HG03520 (cell line): ENCODE results near the gene RAB32.
"Not testable (repeated sequence)": the region's sequence is repeated elsewhere in the genome, so short reads cannot be mapped to it uniquely, and the experiment has no call there.

ENCODE experiments used
- ATAC-seq: cut with Tn5 transposase; IDR thresholded peaks from one replicate; pipeline ENCODE4 v1.9.1; 2021; ENCODE audit warnings: mild to moderate bottlenecking, moderate library complexity; ENCODE audit not compliant: unreplicated experiment

Gene RAB32

GRCh38 chr6:146543211-146543939, at the start of gene RAB32:
TSS of gene RAB32 (plus strand) at chr6:146543833. CDS start at chr6:146543872, 39 bp downstream.
- peak; percentile 56 for ATAC-seq

GRCh38 chr6:146498309-146498708, 45.3 kb upstream of the RAB32 start:
- no peak for ATAC-seq

- ATAC-seq: no peak
Observed at GRCh38 chr6:146503096-146503495, 40.5 kb upstream of the RAB32 start.

- no peak for ATAC-seq
Observed at GRCh38 chr6:146515212-146515611, 28.4 kb upstream of the RAB32 start.

GRCh38 chr6:146526192-146526591, 17.4 kb upstream of the RAB32 start:
- no peak for ATAC-seq

GRCh38 chr6:146532702-146533101, 10.9 kb upstream of the RAB32 start:
- ATAC-seq: no peak

- no peak for ATAC-seq
Observed at GRCh38 chr6:146542881-146543210, 787 bp upstream of the RAB32 start.

GRCh38 chr6:146543940-146544615, 445 bp downstream of the RAB32 start:
- peak; percentile 2 for ATAC-seq

- no peak for ATAC-seq
Observed at GRCh38 chr6:146544616-146545182, 1.1 kb downstream of the RAB32 start.

- ATAC-seq: no peak
Observed at GRCh38 chr6:146545581-146545980, 1.9 kb downstream of the RAB32 start.

- ATAC-seq: no peak
Observed at GRCh38 chr6:146546443-146547043, 2.9 kb downstream of the RAB32 start.

GRCh38 chr6:146547889-146548288, 4.3 kb downstream of the RAB32 start:
- no peak for ATAC-seq

- no peak for ATAC-seq
Observed at GRCh38 chr6:146548898-146549374, 5.3 kb downstream of the RAB32 start.

- ATAC-seq: no peak
Observed at GRCh38 chr6:146550911-146551310, 7.3 kb downstream of the RAB32 start.

- ATAC-seq: no peak
Observed at GRCh38 chr6:146551545-146551944, 7.9 kb downstream of the RAB32 start.

GRCh38 chr6:146553377-146554135, 9.9 kb downstream of the RAB32 start:
- no peak for ATAC-seq

GRCh38 chr6:146560607-146561006, 17.0 kb downstream of the RAB32 start:
- no peak for ATAC-seq

- not testable (repeated sequence) for ATAC-seq
Observed at GRCh38 chr6:146566661-146567060, 23.0 kb downstream of the RAB32 start.

GRCh38 chr6:146568619-146569018, 25.0 kb downstream of the RAB32 start:
- ATAC-seq: not testable (repeated sequence)

- no peak for ATAC-seq
Observed at GRCh38 chr6:146574211-146574610, 30.6 kb downstream of the RAB32 start.

GRCh38 chr6:146578054-146578453, 34.4 kb downstream of the RAB32 start:
- no peak for ATAC-seq
